Body of pancreas (tissue), 4 donors: ENCODE data around the gene GAL3ST1. TPM values are rescaled to one million over a fixed set of nuclear protein-coding genes. Genes with fewer than 3 reads are reported as not detected.

Experiments
- ATAC-seq: fragments of 150-250 bp; one replicate; pipeline ENCODE4 v1.9.1; 2016
- DNase-seq, 4 donors: peaks; one replicate each; pipeline ENCODE4 v3.0.0-alpha.2; 2019
- H3K27ac ChIP-seq, 4 donors: fragments of 200-600 bp; sonication (generic); 1 replicate in 3 of 4; 2 replicates in 1 of 4; pipeline versions ENCODE4 v1.5.1 to v1.6.1; 2016 to 2019; ENCODE audit warnings: mild to moderate bottlenecking in 1 of 4, mixed read lengths in 1 of 4, moderate library complexity in 1 of 4
- H3K27me3 ChIP-seq, 2 donors: fragments of 200-600 bp; sonication (generic); one replicate each; pipeline ENCODE4 v1.6.0; 2016; ENCODE audit warnings: mild to moderate bottlenecking in 1 of 2
- H3K36me3 ChIP-seq, 2 donors: fragments of 200-600 bp; sonication (generic); replicated peaks in 1 of 2; 2 replicates each; pipeline ENCODE4 v1.5.1; 2016; ENCODE audit warnings: low read depth in 2 of 2; ENCODE audit not compliant: insufficient read depth in 1 of 2
- H3K4me1 ChIP-seq: fragments of 200-600 bp; sonication (generic); one replicate; pipeline ENCODE4 v1.6.0; 2016
- H3K4me3 ChIP-seq, 2 donors: fragments of 200-600 bp; sonication (generic); 1 replicate in 1 of 2; 2 replicates in 1 of 2; pipeline ENCODE4 v1.5.1; 2016 to 2019
- H3K9me3 ChIP-seq, 3 donors: fragments of 200-600 bp; sonication (generic); 1 replicate in 2 of 3; 2 replicates in 1 of 3; pipeline ENCODE4 v1.5.1; 2016
- CTCF ChIP-seq, 7 experiments: fragments of 450-650 bp in 4 of 7; fragments of 200-600 bp in 3 of 7; sonication (generic) in 3 of 7; IDR thresholded peaks; one replicate each; pipeline ENCODE4 v1.5.1; 2016 to 2019; ENCODE audit warnings: antibody characterized with exemption in 7 of 7
- POLR2A ChIP-seq, 3 donors: fragments of 450-650 bp; IDR thresholded peaks; one replicate each; pipeline ENCODE4 v1.6.1; 2016; ENCODE audit warnings: antibody characterized with exemption in 3 of 3, mild to moderate bottlenecking in 2 of 3
- WGBS, 2 donors: methylation state at CpG; one replicate each; pipeline ENCODE4 v1.1.5; 2017; 5-methylcytosine and 5-hydroxymethylcytosine counted together
- intact Hi-C: fragments of 100-400 bp; cut with DNase I; formaldehyde crosslinking; loops from one replicate; pipeline ENCODE4 v1.15.1; 2023
- total RNA-seq, 2 donors: library from RNA; depleted of rRNA; stranded (reverse); fragments of >200 nt; gene quantifications; one replicate each; pipeline ENCODE4 v1.1.0, GENCODE V29; 2016

Gene GAL3ST1
- total RNA-seq, 2 donors from 2014 or later, result 3.4 to 13.8 TPM

DNA sequence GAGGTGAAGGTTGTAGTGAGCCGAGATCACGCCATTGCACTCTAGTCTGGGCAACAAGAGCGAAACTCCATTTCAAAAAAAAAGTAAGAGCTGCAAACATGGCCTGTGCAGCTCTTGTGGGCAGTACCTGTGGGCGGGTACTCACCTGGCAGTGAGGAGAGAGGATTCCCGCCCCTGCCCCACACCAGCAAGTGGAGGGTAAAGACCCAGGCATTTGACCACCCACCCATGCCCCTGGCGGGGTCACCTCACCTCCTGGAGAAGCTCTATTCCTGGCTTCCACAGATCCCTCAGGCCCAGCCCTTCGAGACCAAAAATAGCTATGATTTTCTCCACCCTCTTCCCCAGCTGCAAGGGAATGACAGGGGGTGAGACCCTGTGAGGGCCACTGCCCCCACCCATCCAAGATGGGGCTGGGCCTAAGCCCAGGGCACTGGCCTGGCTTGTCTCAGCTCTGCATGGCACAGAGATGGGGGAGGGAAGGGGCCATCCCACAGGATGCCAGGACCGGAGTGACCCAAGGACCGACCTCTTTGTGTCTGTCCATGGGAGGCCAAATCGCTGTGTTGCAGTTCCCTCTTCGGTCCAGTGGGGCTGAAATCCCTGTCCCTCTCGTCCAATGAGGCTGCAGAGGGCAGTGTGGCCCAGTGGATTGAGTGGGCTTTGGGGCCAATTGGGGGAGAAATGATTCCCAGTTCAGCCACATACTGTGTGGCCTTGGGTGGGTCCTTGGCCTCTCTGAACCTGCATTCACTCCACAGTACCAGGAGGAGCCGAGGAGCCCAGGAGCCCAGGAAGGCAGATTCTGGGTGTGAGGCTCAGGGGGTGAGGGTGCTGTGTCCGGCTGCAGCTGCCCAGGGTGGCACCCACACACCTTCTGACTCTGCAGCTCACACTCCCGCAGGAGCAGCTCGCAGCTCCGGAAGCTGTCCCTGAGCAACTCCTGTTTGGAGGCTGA, 42.5 kb downstream of the GAL3ST1 start:
- no peak overlapping the region for H3K4me3 ChIP-seq
- H3K27me3 ChIP-seq, result no peaks in the 10 kb centered on the region
- no peaks in the 10 kb centered on the region for H3K9me3 ChIP-seq
- H3K4me1 ChIP-seq, result no peaks in the 10 kb centered on the region
- H3K36me3 ChIP-seq, result no peaks in the 10 kb centered on the region
- 84 to 91% methylated on average over 13 to 17 of the region's 17 CpGs for WGBS, 2 donors
- TF ChIP-seq CTCF (IDR thresholded peaks at IDR 0.05) (no peak), POLR2A (IDR thresholded peaks at IDR 0.05) (no peak)
- DNase-seq (no peak), ATAC-seq (no peak)
- no peak overlapping the region for H3K27ac ChIP-seq
- intact Hi-C loops, result no loop called here

GRCh38 chr22:30526656-30527055, 47.8 kb downstream of the GAL3ST1 start:
- Histone ChIP-seq H3K4me3 (no peak overlapping the region), H3K9me3 (no peaks in the 10 kb centered on the region), H3K4me1 (no peaks in the 10 kb centered on the region), H3K27ac (no peak overlapping the region), H3K36me3 (no peaks in the 10 kb centered on the region), H3K27me3 (no peaks in the 10 kb centered on the region)
- TF ChIP-seq POLR2A (IDR thresholded peaks at IDR 0.05), result no peak
- TF ChIP-seq CTCF (IDR thresholded peaks at IDR 0.05), result no peak
- intact Hi-C loops, result no loop called here
- WGBS, 2 donors, result 81 to 89% methylated on average over 4 of the region's 4 CpGs
- DNase-seq (no peak), ATAC-seq (no peak)

DNA sequence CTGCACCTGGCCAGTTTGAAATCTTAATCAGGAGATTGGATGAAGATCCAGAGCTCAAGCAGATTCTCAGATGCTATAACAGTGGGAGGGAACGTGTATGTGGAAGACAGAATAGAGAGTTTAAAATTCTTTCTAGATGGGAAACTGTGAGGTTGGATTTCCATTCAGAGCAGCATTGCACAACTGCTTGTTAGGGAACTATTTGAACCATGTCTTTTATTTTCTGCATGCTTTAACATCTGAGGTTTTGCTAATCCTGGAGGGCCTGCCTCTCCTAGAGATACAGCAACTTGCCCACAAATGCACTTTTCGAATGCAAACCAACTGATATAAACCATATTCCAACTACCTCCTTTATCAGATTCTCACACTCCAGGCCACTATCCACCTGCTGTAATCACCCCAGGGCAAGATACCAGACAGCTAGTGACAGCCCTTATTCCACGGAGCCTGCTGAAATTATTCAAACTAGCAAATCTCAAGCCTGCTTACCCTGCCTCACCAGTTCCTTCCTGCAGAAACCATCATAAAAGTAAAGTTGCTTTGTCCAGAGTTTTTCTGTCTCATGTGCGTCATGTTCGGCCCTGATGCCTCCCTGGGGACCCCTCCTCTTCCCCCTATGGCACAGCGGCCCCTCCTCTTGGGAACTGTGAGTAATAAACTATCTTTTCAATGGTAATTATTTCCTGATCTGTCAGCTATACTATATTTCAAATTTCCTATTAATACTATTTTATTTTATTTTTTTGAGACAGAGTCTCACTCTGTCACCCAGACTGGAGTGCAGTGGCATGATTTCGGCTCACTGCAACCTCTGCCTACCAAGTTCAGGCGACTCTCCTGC, 50.6 kb downstream of the GAL3ST1 start:
- Histone ChIP-seq H3K27ac (no peak overlapping the region), H3K4me1 (no peaks in the 10 kb centered on the region), H3K36me3 (no peaks in the 10 kb centered on the region), H3K27me3 (no peaks in the 10 kb centered on the region), H3K4me3 (no peak overlapping the region), H3K9me3 (no peaks in the 10 kb centered on the region)
- DNase-seq, result no peak
- 72 to 83% methylated on average over 8 of the region's 8 CpGs for WGBS, 2 donors
- TF ChIP-seq CTCF (IDR thresholded peaks at IDR 0.05) (no peak), POLR2A (IDR thresholded peaks at IDR 0.05) (no peak)
- intact Hi-C loops, result no loop called here
- no peak for ATAC-seq

GRCh38 chr22:30521368-30522156, 52.9 kb downstream of the GAL3ST1 start:
- intact Hi-C loops, result no loop called here
- ATAC-seq (no peak), DNase-seq (no peak)
- Histone ChIP-seq H3K27me3 (no peaks in the 10 kb centered on the region), H3K4me3 (no peak overlapping the region), H3K4me1 (no peaks in the 10 kb centered on the region), H3K9me3 (no peaks in the 10 kb centered on the region), H3K36me3 (no peaks in the 10 kb centered on the region), H3K27ac (no peak overlapping the region)
- 58 to 74% methylated on average over 3 to 5 of the region's 5 CpGs for WGBS, 2 donors
- TF ChIP-seq POLR2A (IDR thresholded peaks at IDR 0.05) (no peak), CTCF (IDR thresholded peaks at IDR 0.05) (no peak)
